Measurements from ENCODE around the gene SLX4IP. TPM values are rescaled to one million over a fixed set of nuclear protein-coding genes. Genes with fewer than 3 reads are reported as not detected.

The SLX4IP gene
- total RNA-seq, 1 donor from 2014 or later, result 4.5 TPM

DNA sequence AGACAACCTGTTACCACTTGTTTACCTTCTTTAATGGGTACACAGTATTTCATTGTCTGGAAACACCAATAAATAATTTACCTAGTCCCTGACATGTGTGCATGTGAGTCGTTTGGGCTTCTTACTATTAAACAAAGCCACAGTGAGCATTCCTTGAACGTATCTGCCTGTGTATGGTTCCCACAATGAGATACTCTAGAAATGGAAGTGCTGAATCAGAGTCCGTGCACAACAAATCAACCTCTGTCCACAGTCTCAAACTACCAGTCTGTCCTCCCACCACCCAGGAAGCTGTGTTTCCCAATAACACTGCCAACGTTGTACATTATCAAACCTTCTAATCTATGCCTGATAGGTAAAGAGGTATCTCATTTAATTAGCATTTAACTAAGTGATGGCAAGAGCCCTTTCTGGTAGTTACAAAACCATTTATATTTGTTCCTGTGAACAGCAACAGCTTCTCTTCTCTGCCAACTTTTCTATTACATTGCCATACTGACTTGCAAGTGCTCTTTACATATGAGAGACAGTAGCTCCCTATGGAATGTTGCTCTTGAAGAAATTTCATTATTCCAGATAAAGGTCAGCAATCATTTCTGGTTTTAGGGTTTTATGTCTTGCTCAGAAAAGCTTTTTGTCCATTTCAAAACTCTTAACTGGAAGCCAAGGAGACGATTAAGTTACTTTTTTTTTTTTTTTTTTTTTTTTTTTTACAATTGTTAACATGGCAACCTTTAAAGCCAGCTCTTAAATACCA lies 223.9 kb downstream of the SLX4IP start:
- H3K27ac ChIP-seq, result peak overlapping the region; percentile 93 to 100
- DNase-seq (ENCODE audit: low spot score in 2 of 2), result peak in 1 of 2 donors; percentile 57
- H3K4me1 ChIP-seq, result peaks cover 31 to 94% of the 10 kb centered on the region in 2 donors
- intact Hi-C loops (cut with DNase I), result no loop called here
- H3K27me3 ChIP-seq, result no peaks in the 10 kb centered on the region
- H3K36me3 ChIP-seq, result peaks cover 28 to 86% of the 10 kb centered on the region in 2 donors
- H3K4me3 ChIP-seq, result peak overlapping the region in 1 of 2 donors; percentile 2
- no peaks in the 10 kb centered on the region for H3K9me3 ChIP-seq
- TF ChIP-seq, protein P1, sequence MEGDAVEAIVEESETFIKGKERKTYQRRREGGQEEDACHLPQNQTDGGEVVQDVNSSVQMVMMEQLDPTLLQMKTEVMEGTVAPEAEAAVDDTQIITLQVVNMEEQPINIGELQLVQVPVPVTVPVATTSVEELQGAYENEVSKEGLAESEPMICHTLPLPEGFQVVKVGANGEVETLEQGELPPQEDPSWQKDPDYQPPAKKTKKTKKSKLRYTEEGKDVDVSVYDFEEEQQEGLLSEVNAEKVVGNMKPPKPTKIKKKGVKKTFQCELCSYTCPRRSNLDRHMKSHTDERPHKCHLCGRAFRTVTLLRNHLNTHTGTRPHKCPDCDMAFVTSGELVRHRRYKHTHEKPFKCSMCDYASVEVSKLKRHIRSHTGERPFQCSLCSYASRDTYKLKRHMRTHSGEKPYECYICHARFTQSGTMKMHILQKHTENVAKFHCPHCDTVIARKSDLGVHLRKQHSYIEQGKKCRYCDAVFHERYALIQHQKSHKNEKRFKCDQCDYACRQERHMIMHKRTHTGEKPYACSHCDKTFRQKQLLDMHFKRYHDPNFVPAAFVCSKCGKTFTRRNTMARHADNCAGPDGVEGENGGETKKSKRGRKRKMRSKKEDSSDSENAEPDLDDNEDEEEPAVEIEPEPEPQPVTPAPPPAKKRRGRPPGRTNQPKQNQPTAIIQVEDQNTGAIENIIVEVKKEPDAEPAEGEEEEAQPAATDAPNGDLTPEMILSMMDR (IDR thresholded peaks at IDR 0.05), result no peak

DNA sequence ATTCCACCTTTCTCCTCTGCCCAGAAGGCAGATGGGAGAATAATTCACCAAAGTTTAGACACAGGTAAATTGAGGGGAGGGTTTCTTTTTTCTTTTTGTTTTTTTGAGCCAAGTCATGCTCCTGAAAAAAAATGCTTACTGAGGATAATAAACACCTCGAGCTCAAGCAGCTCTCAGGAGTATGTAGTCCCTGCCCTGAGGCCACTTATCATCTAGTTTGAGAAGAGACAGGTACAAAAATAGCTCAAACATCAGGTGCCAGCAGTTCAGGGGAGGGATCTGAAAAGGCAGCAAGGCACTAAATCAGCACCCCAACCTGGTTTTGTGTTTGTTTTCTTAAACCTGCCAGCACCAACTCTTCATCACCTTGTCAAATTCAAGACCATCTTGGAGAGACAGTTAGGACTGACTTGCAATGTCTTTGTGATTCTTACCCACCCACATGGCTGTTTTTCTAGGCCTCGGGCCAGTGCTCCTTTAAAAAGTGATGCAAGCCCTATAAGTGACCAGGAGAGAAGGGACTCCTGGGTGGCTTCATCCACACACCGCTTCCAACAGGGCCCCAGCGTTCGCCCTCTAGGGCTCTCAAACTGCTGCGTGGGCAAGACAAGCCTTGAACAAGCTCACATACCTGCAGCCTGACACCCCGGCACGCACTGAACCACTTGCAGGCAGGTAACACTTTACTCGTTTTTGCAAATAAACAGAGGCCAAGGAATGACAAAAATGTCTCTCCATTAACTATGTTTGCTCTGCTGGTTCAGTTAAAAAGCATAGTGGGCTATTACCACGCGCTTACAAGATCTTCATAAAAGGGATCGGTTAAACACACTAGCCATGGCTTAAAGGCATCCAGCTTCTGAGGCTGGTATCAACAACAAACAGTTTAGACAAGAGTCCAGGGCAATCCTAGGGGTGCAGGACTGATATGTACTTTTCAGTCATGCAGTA lies 224.8 kb downstream of the SLX4IP start:
- H3K27ac ChIP-seq, result peak overlapping the region; percentile 93 to 100
- peak overlapping the region in 1 of 2 donors; percentile 22 for H3K4me3 ChIP-seq
- DNase-seq (ENCODE audit: low spot score in 2 of 2), result peak in 1 of 2 donors; percentile 58
- H3K4me1 ChIP-seq, result peaks cover 32 to 91% of the 10 kb centered on the region in 2 donors
- peaks cover 28 to 78% of the 10 kb centered on the region in 2 donors for H3K36me3 ChIP-seq
- TF ChIP-seq, protein P1 (IDR thresholded peaks at IDR 0.05), result no peak
- H3K27me3 ChIP-seq, result no peaks in the 10 kb centered on the region
- intact Hi-C loops (cut with DNase I), result no loop called here
- H3K9me3 ChIP-seq, result no peaks in the 10 kb centered on the region

- H3K27ac ChIP-seq, result peak overlapping the region; percentile 93 to 100
- H3K4me1 ChIP-seq, result peaks cover 27 to 91% of the 10 kb centered on the region in 2 donors
- TF ChIP-seq, protein P1 (IDR thresholded peaks at IDR 0.05), result no peak
- DNase-seq (ENCODE audit: low spot score in 2 of 2), result peak in 1 of 2 donors; percentile 84
- peaks cover 28 to 71% of the 10 kb centered on the region in 2 donors for H3K36me3 ChIP-seq
- no peaks in the 10 kb centered on the region for H3K27me3 ChIP-seq
- H3K4me3 ChIP-seq, result peak overlapping the region in 1 of 2 donors; percentile 22
- H3K9me3 ChIP-seq, result no peaks in the 10 kb centered on the region
- intact Hi-C loops (cut with DNase I), result no loop called here
Observed at GRCh38 chr20:10660661-10661060, 225.6 kb downstream of the SLX4IP start.

- intact Hi-C loops (cut with DNase I), result no loop called here
- peaks cover 26 to 90% of the 10 kb centered on the region in 2 donors for H3K4me1 ChIP-seq
- TF ChIP-seq, protein P1 (IDR thresholded peaks at IDR 0.05), result no peak
- peak overlapping the region; percentile 93 to 100 for H3K27ac ChIP-seq
- H3K9me3 ChIP-seq, result no peaks in the 10 kb centered on the region
- H3K27me3 ChIP-seq, result no peaks in the 10 kb centered on the region
- peaks cover 28 to 65% of the 10 kb centered on the region in 2 donors for H3K36me3 ChIP-seq
- DNase-seq (ENCODE audit: low spot score in 2 of 2), result no peak
- H3K4me3 ChIP-seq, result peak overlapping the region in 1 of 2 donors; percentile 22
Observed at GRCh38 chr20:10661261-10661660, 226.2 kb downstream of the SLX4IP start.

- peaks cover 28 to 57% of the 10 kb centered on the region in 2 donors for H3K36me3 ChIP-seq
- H3K9me3 ChIP-seq, result no peaks in the 10 kb centered on the region
- intact Hi-C loops (cut with DNase I), result no loop called here
- peak overlapping the region in 1 of 2 donors; percentile 31 for H3K4me3 ChIP-seq
- peaks cover 32 to 88% of the 10 kb centered on the region in 2 donors for H3K4me1 ChIP-seq
- H3K27ac ChIP-seq, result peak overlapping the region; percentile 93 to 100
- no peaks in the 10 kb centered on the region for H3K27me3 ChIP-seq
- TF ChIP-seq, protein P1 (IDR thresholded peaks at IDR 0.05), result no peak
- peak in 1 of 2 donors; percentile 59 for DNase-seq (ENCODE audit: low spot score in 2 of 2)
Observed at GRCh38 chr20:10662151-10662550, 227.0 kb downstream of the SLX4IP start.
